GM18505 (cell line): Measurements from ENCODE around the gene USP17L25.
"Not testable (repeated sequence)": the region's sequence is repeated elsewhere in the genome, so short reads cannot be mapped to it uniquely, and the experiment has no call there.

Experiments
- ATAC-seq: cut with Tn5 transposase; IDR thresholded peaks from one replicate; pipeline ENCODE4 v1.9.1; 2021; ENCODE audit not compliant: unreplicated experiment

USP17L25 gene

GRCh38 chr4:9329611-9330010 is at the start of gene USP17L25:
USP17L25 (plus strand) TSS chr4:9329911; CDS start chr4:9329911, 0 bp downstream.
- not testable (repeated sequence) for ATAC-seq

GRCh38 chr4:9324191-9324590 is 5.5 kb upstream of the USP17L25 start:
- not testable (repeated sequence) for ATAC-seq

GRCh38 chr4:9324865-9325264 is 4.8 kb upstream of the USP17L25 start, which contains the start of gene USP17L24:
USP17L24 (plus strand) TSS chr4:9325165; CDS start chr4:9325165, 0 bp downstream.
- ATAC-seq = not testable (repeated sequence)

- ATAC-seq = not testable (repeated sequence)
These were observed 4.6 kb downstream of the USP17L25 start, which contains the start of gene USP17L26 for GRCh38 chr4:9334358-9334757. USP17L26 (plus strand) TSS chr4:9334658; CDS start chr4:9334658, 0 bp downstream.

- not testable (repeated sequence) for ATAC-seq
These were observed 9.4 kb downstream of the USP17L25 start, which contains the start of gene USP17L5 for GRCh38 chr4:9339103-9339502. USP17L5 (plus strand) TSS chr4:9339403; CDS start chr4:9339403, 0 bp downstream.

GRCh38 chr4:9343848-9344247 is 14.1 kb downstream of the USP17L25 start, which contains the start of gene USP17L27:
USP17L27 (plus strand) TSS chr4:9344148; CDS start chr4:9344148, 0 bp downstream.
- ATAC-seq = not testable (repeated sequence)

GRCh38 chr4:9348593-9348992 is 18.9 kb downstream of the USP17L25 start, which contains the start of gene USP17L28:
USP17L28 (plus strand) TSS chr4:9348893; CDS start chr4:9348893, 0 bp downstream.
- not testable (repeated sequence) for ATAC-seq

- ATAC-seq = not testable (repeated sequence)
These were observed 21.2 kb downstream of the USP17L25 start for GRCh38 chr4:9350866-9351265.

GRCh38 chr4:9353338-9353737 is 23.6 kb downstream of the USP17L25 start, which contains the start of gene USP17L29:
USP17L29 (plus strand) TSS chr4:9353638; CDS start chr4:9353638, 0 bp downstream.
- not testable (repeated sequence) for ATAC-seq

GRCh38 chr4:9362829-9363228 is 33.1 kb downstream of the USP17L25 start, which contains the start of gene USP17L30:
USP17L30 (plus strand) TSS chr4:9363129; CDS start chr4:9363129, 0 bp downstream.
- not testable (repeated sequence) for ATAC-seq

GRCh38 chr4:9379881-9380280 is 50.2 kb downstream of the USP17L25 start:
- not testable (repeated sequence) for ATAC-seq
